Mesenchymal stem cell (in vitro differentiated cells and primary cell): ENCODE data around the gene JCHAIN.
A peak's percentile ranks its signal among the peaks of the same experiment; 100 is the strongest.

Experiments
- DNase-seq: peaks from one replicate; pipeline ENCODE4 v3.0.0-alpha.2; 2013
- H2AFZ ChIP-seq: one replicate; pipeline ENCODE4 v1.6.1; 2013; ENCODE audit warnings: low read depth, mild to moderate bottlenecking, control low read depth, inconsistent platforms, low read length, moderate library complexity
- H2AK5ac ChIP-seq: 2 replicates; pipeline ENCODE4 v1.6.1; 2013; ENCODE audit warnings: low read length, moderate library complexity, mild to moderate bottlenecking, inconsistent platforms; ENCODE audit not compliant: severe bottlenecking
- H2BK120ac ChIP-seq: one replicate; pipeline ENCODE4 v1.6.1; 2013; ENCODE audit warnings: low read depth, mild to moderate bottlenecking, inconsistent platforms, low read length, moderate library complexity
- H2BK12ac ChIP-seq, 2 experiments: one replicate each; pipeline ENCODE4 v1.6.1; 2013; ENCODE audit warnings: inconsistent platforms in 2 of 2, low read length in 2 of 2, mild to moderate bottlenecking in 2 of 2, moderate library complexity in 2 of 2, control low read depth in 1 of 2
- H2BK15ac ChIP-seq: one replicate; pipeline ENCODE4 v1.6.1; 2013; ENCODE audit warnings: mild to moderate bottlenecking, low read depth, inconsistent platforms; ENCODE audit not compliant: poor library complexity, severe bottlenecking
- H2BK5ac ChIP-seq: 2 replicates; pipeline ENCODE4 v1.6.1; 2013; ENCODE audit warnings: low read depth, mild to moderate bottlenecking, low read length, control low read depth, inconsistent platforms; ENCODE audit not compliant: poor library complexity, severe bottlenecking
- H3K14ac ChIP-seq, 2 experiments: one replicate each; pipeline ENCODE4 v1.6.1; 2013; ENCODE audit warnings: inconsistent platforms in 2 of 2, low read length in 2 of 2, control low read depth in 1 of 2, mild to moderate bottlenecking in 1 of 2, moderate library complexity in 1 of 2
- H3K18ac ChIP-seq, 2 experiments: one replicate each; pipeline ENCODE4 v1.6.1; 2013; ENCODE audit warnings: inconsistent platforms in 2 of 2, low read length in 2 of 2, control low read depth in 1 of 2, low read depth in 1 of 2, mild to moderate bottlenecking in 1 of 2
- H3K23ac ChIP-seq, 2 experiments: one replicate each; pipeline ENCODE4 v1.6.1; 2013; ENCODE audit warnings: inconsistent platforms in 2 of 2, low read length in 2 of 2, mild to moderate bottlenecking in 2 of 2, moderate library complexity in 2 of 2, control low read depth in 1 of 2
- H3K27ac ChIP-seq: 2 replicates; pipeline ENCODE4 v1.5.1; 2013; ENCODE audit warnings: mild to moderate bottlenecking, moderate library complexity, low read length, control low read depth, inconsistent platforms; ENCODE audit not compliant: poor library complexity, severe bottlenecking
- H3K27me3 ChIP-seq, 2 experiments: 2 replicates each; pipeline versions ENCODE4 v1.6.1 to v1.7.0; 2013; ENCODE audit warnings: low read length in 2 of 2, mild to moderate bottlenecking in 2 of 2, moderate library complexity in 2 of 2, control low read depth in 1 of 2, inconsistent platforms in 1 of 2; ENCODE audit not compliant: control insufficient read depth in 1 of 2, insufficient read depth in 1 of 2
- H3K36me3 ChIP-seq, 2 experiments: 2 replicates each; pipeline versions ENCODE4 v1.6.1 to v1.7.0; 2013; ENCODE audit warnings: low read length in 2 of 2, control low read depth in 1 of 2, inconsistent platforms in 1 of 2, low read depth in 1 of 2, mild to moderate bottlenecking in 1 of 2; ENCODE audit not compliant: insufficient read depth in 2 of 2, control insufficient read depth in 1 of 2
- H3K4ac ChIP-seq, 2 experiments: one replicate each; pipeline ENCODE4 v1.6.1; 2013; ENCODE audit warnings: inconsistent platforms in 2 of 2, low read length in 2 of 2, mild to moderate bottlenecking in 2 of 2, moderate library complexity in 2 of 2, control low read depth in 1 of 2, low read depth in 1 of 2
- H3K4me1 ChIP-seq: 2 replicates; pipeline ENCODE4 v1.6.1; 2013; ENCODE audit warnings: low read depth, low read length, control low read depth; ENCODE audit not compliant: control insufficient read depth, insufficient read depth
- H3K4me2 ChIP-seq: 2 replicates; pipeline ENCODE4 v1.6.1; 2013; ENCODE audit warnings: low read length, mild to moderate bottlenecking, inconsistent platforms; ENCODE audit not compliant: poor library complexity, severe bottlenecking
- H3K4me3 ChIP-seq, 2 experiments: 2 replicates each; pipeline versions ENCODE4 v1.5.1 to v1.7.0; 2013; ENCODE audit warnings: low read length in 2 of 2, mild to moderate bottlenecking in 2 of 2, control low read depth in 1 of 2, low read depth in 1 of 2; ENCODE audit not compliant: insufficient read depth in 1 of 2
- H3K79me1 ChIP-seq: replicated peaks from 2 replicates; pipeline ENCODE4 v1.6.1; 2013; ENCODE audit warnings: mild to moderate bottlenecking, control low read depth, low read length, inconsistent platforms; ENCODE audit not compliant: poor library complexity, severe bottlenecking
- H3K9ac ChIP-seq: 2 replicates; pipeline ENCODE4 v1.7.0; 2013; ENCODE audit warnings: mild to moderate bottlenecking, low read length, moderate library complexity
- H3K9me3 ChIP-seq: 2 replicates; pipeline ENCODE4 v1.7.0; 2013; ENCODE audit warnings: mild to moderate bottlenecking, low read length; ENCODE audit not compliant: control insufficient read depth
- H4K8ac ChIP-seq: one replicate; pipeline ENCODE4 v1.6.1; 2013; ENCODE audit warnings: inconsistent platforms, mild to moderate bottlenecking, low read length, moderate library complexity
- H4K91ac ChIP-seq: one replicate; pipeline ENCODE4 v1.6.1; 2013; ENCODE audit warnings: mild to moderate bottlenecking, low read length, inconsistent platforms
- WGBS: methylation state at CpG from one replicate; pipeline ENCODE4 v1.1.7; 2013; ENCODE audit warnings: mixed read lengths; 5-methylcytosine and 5-hydroxymethylcytosine counted together

The JCHAIN gene

DNA sequence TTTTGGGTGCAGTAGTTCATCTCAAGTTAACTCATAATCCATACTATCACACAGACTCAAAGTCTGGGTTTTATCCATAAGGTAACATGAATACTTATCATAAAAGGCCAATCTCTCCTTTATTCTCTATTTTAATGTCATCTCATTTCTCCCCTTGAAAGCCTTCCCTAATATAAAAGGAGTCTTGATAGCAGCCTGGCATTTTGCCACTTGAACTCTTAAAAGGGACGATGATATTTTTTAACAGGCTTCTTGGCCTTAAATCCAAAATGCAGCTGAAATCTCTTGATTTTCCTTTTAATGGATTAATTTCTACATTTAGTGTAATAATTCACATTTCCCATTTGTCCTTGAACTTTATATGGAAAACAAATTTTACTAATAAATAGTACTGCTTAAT lies 8.4 kb upstream of the JCHAIN start:
- no peak overlapping the region for H3K4ac ChIP-seq
- H3K4me1 ChIP-seq, result peaks cover 1% of the 10 kb centered on the region
- no peaks in the 10 kb centered on the region for H3K79me1 ChIP-seq
- no peak overlapping the region for H4K8ac ChIP-seq
- H2BK12ac ChIP-seq, result no peak overlapping the region
- no CpG with 5 or more reads among the region's 1 CpG for WGBS
- H3K27ac ChIP-seq, result no peak overlapping the region
- H3K9ac ChIP-seq, result no peak overlapping the region
- H3K23ac ChIP-seq, result no peak overlapping the region
- DNase-seq, result no peak
- no peak overlapping the region for H2BK15ac ChIP-seq
- H2AFZ ChIP-seq, result no peak overlapping the region
- H3K18ac ChIP-seq, result no peak overlapping the region
- no peak overlapping the region for H3K4me3 ChIP-seq
- no peak overlapping the region for H2BK120ac ChIP-seq
- no peak overlapping the region for H2AK5ac ChIP-seq
- no peak overlapping the region for H3K4me2 ChIP-seq
- no peaks in the 10 kb centered on the region for H3K9me3 ChIP-seq
- no peaks in the 10 kb centered on the region for H3K36me3 ChIP-seq
- H4K91ac ChIP-seq, result no peak overlapping the region
- no peak overlapping the region for H3K14ac ChIP-seq
- H2BK5ac ChIP-seq, result no peak overlapping the region
- no peaks in the 10 kb centered on the region for H3K27me3 ChIP-seq

- H3K23ac ChIP-seq, result no peak overlapping the region
- H3K27ac ChIP-seq, result no peak overlapping the region
- no peak overlapping the region for H2AK5ac ChIP-seq
- H3K9ac ChIP-seq, result no peak overlapping the region
- no peak overlapping the region for H2BK12ac ChIP-seq
- no peak overlapping the region for H3K4me3 ChIP-seq
- H3K18ac ChIP-seq, result no peak overlapping the region
- no peak overlapping the region for H3K4ac ChIP-seq
- no peaks in the 10 kb centered on the region for H3K79me1 ChIP-seq
- H3K4me1 ChIP-seq, result peaks cover 1% of the 10 kb centered on the region
- no peak overlapping the region for H2BK15ac ChIP-seq
- no peaks in the 10 kb centered on the region for H3K27me3 ChIP-seq
- DNase-seq, result no peak
- no peaks in the 10 kb centered on the region for H3K36me3 ChIP-seq
- no peak overlapping the region for H2BK5ac ChIP-seq
- H2BK120ac ChIP-seq, result no peak overlapping the region
- no peak overlapping the region for H3K14ac ChIP-seq
- H3K9me3 ChIP-seq, result no peaks in the 10 kb centered on the region
- H4K8ac ChIP-seq, result no peak overlapping the region
- H2AFZ ChIP-seq, result no peak overlapping the region
- H4K91ac ChIP-seq, result no peak overlapping the region
- no peak overlapping the region for H3K4me2 ChIP-seq
These were observed 7.9 kb upstream of the JCHAIN start for GRCh38 chr4:70674191-70674590.

DNA sequence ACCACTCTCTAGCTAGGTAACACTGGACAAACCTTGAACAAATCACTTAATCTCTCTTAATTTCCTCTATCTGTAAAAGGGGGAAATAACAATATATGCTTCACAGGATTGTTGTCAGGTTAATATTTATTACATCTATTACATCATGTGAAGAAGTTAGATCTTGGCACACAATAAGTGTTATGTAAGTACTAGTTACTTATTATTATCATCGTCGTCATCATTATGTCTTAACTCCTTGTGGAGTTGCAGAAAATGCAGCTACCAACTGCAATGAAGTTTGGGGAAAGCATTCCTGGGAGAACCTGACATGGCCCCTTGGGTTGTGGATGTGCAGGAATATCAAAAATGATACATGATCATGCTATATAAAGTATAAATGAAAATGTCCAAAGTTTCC lies 4.8 kb upstream of the JCHAIN start:
- H3K23ac ChIP-seq, result no peak overlapping the region
- peaks cover 1% of the 10 kb centered on the region for H3K4me1 ChIP-seq
- no peak overlapping the region for H2BK12ac ChIP-seq
- H2AK5ac ChIP-seq, result no peak overlapping the region
- no peak overlapping the region for H3K9ac ChIP-seq
- no peak overlapping the region for H2BK5ac ChIP-seq
- no peak overlapping the region for H2BK120ac ChIP-seq
- WGBS, result 100% methylated on average over 2 of the region's 2 CpGs
- no peaks in the 10 kb centered on the region for H3K27me3 ChIP-seq
- no peak overlapping the region for H4K8ac ChIP-seq
- no peak for DNase-seq
- no peak overlapping the region for H2BK15ac ChIP-seq
- no peak overlapping the region for H3K4ac ChIP-seq
- H3K4me2 ChIP-seq, result no peak overlapping the region
- no peak overlapping the region for H4K91ac ChIP-seq
- H3K79me1 ChIP-seq, result no peaks in the 10 kb centered on the region
- H3K4me3 ChIP-seq, result no peak overlapping the region
- H3K18ac ChIP-seq, result no peak overlapping the region
- no peak overlapping the region for H3K27ac ChIP-seq
- no peaks in the 10 kb centered on the region for H3K36me3 ChIP-seq
- H3K9me3 ChIP-seq, result no peaks in the 10 kb centered on the region
- H2AFZ ChIP-seq, result no peak overlapping the region
- H3K14ac ChIP-seq, result no peak overlapping the region

- Histone ChIP-seq H3K4me2 (no peak overlapping the region), H3K36me3 (no peaks in the 10 kb centered on the region), H3K9me3 (no peaks in the 10 kb centered on the region), H2BK5ac (no peak overlapping the region), H2BK120ac (no peak overlapping the region), H3K9ac (no peak overlapping the region), H3K4ac (no peak overlapping the region), H3K4me3 (no peak overlapping the region), H2AFZ (no peak overlapping the region), H3K27me3 (no peaks in the 10 kb centered on the region), H2AK5ac (peak overlapping the region; percentile 77), H3K4me1 (no peaks in the 10 kb centered on the region), H3K27ac (no peak overlapping the region), H2BK12ac (no peak overlapping the region), H3K23ac (no peak overlapping the region), H3K18ac (no peak overlapping the region), H3K14ac (no peak overlapping the region), H2BK15ac (no peak overlapping the region), H3K79me1 (no peaks in the 10 kb centered on the region), H4K91ac (no peak overlapping the region), H4K8ac (no peak overlapping the region)
- 64% methylated on average over 1 of the region's 5 CpGs for WGBS
- DNase-seq, result no peak
These were observed 4.2 kb upstream of the JCHAIN start for GRCh38 chr4:70670332-70671014.
